Naive B cell (primary cell): ENCODE data around the gene OPN1MW2. TPM values are rescaled to one million over a fixed set of nuclear protein-coding genes. Genes with fewer than 3 reads are reported as not detected.
"Not testable (repeated sequence)": the region's sequence is repeated elsewhere in the genome, so short reads cannot be mapped to it uniquely, and the experiment has no call there.

Experiments
- ATAC-seq, 2 donors: fragments of 150-1000 bp; cut with Tn5 transposase; 2 replicates each; pipeline ENCODE4 v1.10.0; 2021; ENCODE audit warnings: low read depth in 2 of 2, mild to moderate bottlenecking in 2 of 2, moderate library complexity in 2 of 2
- DNase-seq: peaks from one replicate; pipeline ENCODE4 v3.0.0; 2022
- H3K27ac Mint-ChIP-seq, 6 donors: one replicate each; pipeline ENCODE4 v1.8.0; 2020 to 2022; ENCODE audit warnings: mild to moderate bottlenecking in 6 of 6, mixed read lengths in 6 of 6, moderate library complexity in 5 of 6, inconsistent platforms in 2 of 6
- H3K27me3 Mint-ChIP-seq, 3 donors: one replicate each; pipeline ENCODE4 v1.8.0; 2021 to 2022; ENCODE audit warnings: mixed read lengths in 3 of 3, mild to moderate bottlenecking in 1 of 3
- H3K36me3 Mint-ChIP-seq, 2 donors: one replicate each; pipeline ENCODE4 v1.8.0; 2020 to 2022; ENCODE audit warnings: mixed read lengths in 2 of 2, inconsistent platforms in 1 of 2, mild to moderate bottlenecking in 1 of 2
- H3K4me1 Mint-ChIP-seq, 3 donors: one replicate each; pipeline ENCODE4 v1.8.0; 2020 to 2022; ENCODE audit warnings: mixed read lengths in 3 of 3, inconsistent platforms in 1 of 3, mild to moderate bottlenecking in 1 of 3, moderate library complexity in 1 of 3
- H3K4me3 Mint-ChIP-seq, 8 donors: one replicate each; pipeline ENCODE4 v1.8.0; 2020 to 2022; ENCODE audit warnings: mild to moderate bottlenecking in 8 of 8, mixed read lengths in 8 of 8, moderate library complexity in 8 of 8, inconsistent platforms in 2 of 8
- H3K9me3 Mint-ChIP-seq, 7 donors: one replicate each; pipeline ENCODE4 v1.8.0; 2020 to 2022; ENCODE audit warnings: mixed read lengths in 7 of 7, mild to moderate bottlenecking in 5 of 7, inconsistent platforms in 2 of 7, moderate library complexity in 1 of 7
- polyA plus RNA-seq, 6 donors: library from polyadenylated mRNA; unstranded; fragments of 300-500 nt; fragmentation: Illumina TruSeq; gene quantifications; one replicate each; pipeline ENCODE4 v1.2.3, GENCODE V29; 2021; ENCODE audit warnings: low read depth in 6 of 6

OPN1MW2 gene
- polyA plus RNA-seq, 6 donors from 2014 or later = not detected

DNA sequence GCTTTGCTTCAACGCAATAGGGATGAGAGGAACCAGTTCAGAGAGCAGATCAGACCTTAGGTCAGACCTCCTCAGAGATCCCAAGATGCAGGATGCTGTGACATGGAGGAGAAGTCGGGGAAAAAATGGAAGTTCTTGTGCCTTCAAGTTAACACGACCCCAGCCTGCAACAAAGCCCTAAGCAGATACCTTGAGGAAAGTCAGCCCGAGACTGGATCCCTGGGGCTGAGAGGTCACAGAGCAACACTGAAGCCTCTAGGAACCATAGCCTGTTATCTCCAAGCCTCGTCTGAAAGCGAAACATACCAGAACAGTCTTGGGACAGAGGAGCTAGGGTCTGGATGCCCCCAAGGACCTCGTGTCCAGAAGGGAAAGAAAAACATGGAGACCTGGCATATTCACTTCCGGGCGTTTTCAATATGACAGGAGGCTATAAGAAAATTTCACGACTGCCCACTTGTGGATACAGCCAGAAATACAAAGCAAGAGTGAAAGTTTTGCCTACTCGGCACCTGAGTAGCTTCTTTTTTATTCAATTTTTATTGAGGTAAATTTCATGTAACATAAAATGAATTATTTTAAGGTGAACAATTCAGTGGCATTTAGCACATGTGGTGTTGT lies 19.5 kb downstream of the OPN1MW2 start:
- H3K27ac Mint-ChIP-seq, H3K4me3 Mint-ChIP-seq, H3K27me3 Mint-ChIP-seq, DNase-seq, H3K36me3 Mint-ChIP-seq, ATAC-seq, H3K4me1 Mint-ChIP-seq, H3K9me3 Mint-ChIP-seq: not testable (repeated sequence)

DNA sequence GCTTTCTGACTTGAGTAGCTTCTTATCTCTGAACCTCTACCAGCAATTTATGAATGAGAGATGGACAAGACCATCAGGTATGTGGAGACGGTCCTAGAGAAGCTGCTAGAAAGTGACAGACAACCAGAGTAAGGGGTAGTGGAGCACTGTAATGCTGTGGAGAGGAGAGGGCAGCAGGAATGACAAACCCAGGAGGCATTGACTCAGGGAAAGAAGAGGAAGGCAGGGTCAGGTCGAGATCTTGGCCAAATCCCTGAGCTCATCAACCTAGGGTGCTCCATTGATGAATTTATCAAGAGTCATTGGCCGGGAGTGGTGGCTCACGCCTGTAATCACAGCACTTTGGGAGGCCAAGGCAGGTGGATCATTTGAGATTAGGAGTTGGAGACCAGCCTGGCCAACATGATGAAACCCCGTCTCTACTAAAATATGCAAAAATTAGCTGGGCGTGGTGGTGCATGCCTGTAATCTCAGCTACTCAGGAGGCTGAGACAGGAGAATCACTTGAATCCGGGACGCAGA lies 20.5 kb downstream of the OPN1MW2 start:
- ATAC-seq, H3K4me1 Mint-ChIP-seq, H3K36me3 Mint-ChIP-seq, H3K27me3 Mint-ChIP-seq, DNase-seq, H3K4me3 Mint-ChIP-seq, H3K9me3 Mint-ChIP-seq: not testable (repeated sequence)
- peak overlapping the region in 2 of 6 donors; percentile 71 to 82 for H3K27ac Mint-ChIP-seq

DNA sequence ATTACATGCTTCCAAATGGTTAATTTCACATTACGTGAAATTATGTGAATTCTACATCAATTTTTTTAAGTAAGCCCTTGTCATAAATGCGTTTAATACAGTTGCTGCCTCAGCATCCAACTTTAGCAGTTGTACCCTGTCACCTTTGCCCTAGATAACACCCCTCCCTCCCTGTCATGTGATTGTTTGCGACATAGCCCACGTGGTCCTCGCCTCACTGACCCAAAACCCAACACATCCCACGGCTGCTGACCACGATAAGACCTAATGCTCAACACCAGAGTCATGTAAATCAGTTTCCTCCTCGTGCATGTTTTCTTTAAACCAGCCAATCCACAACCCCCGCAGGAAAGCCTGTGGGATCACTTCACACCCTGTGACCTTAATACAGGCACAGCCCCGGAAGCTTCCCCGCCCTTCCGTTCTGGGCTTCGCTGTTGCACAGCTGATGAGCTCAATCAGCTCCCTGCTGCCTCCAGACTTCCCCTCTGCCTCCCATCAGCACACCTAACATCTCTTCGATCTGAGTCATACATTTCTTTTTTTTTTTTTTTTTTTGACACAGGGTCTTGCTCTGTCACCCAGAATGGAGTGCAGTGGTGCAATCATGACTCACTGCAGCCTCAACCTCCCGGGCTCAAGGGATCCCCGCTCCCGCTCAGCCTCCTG lies 28.0 kb downstream of the OPN1MW2 start:
- not testable (repeated sequence) for H3K9me3 Mint-ChIP-seq, H3K4me3 Mint-ChIP-seq, H3K36me3 Mint-ChIP-seq, H3K4me1 Mint-ChIP-seq, H3K27me3 Mint-ChIP-seq
- H3K27ac Mint-ChIP-seq = peak overlapping the region in 1 of 6 donors; percentile 19
- DNase-seq (peak; percentile 50), ATAC-seq (peak; percentile 91 to 92)

DNA sequence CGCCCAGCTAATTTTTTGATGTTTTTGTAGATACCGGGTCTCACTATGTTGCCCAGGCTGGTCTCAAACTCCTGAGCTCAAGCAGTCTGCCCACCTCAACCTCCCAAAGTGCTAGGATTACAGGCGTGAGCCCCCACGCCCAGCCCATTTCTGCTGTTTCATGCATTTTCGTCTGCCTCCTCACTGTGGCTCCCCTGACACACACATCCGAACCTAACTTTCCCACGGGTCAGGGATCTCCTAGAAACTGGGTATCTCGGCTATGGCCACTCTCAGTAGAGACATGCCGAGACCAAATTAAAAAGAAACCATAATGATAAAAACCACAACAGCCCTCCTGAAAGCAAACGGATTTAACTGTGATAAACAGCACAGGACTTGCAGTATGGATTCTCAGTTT lies 28.5 kb downstream of the OPN1MW2 start:
- not testable (repeated sequence) for H3K4me3 Mint-ChIP-seq, H3K4me1 Mint-ChIP-seq, H3K9me3 Mint-ChIP-seq, DNase-seq, H3K36me3 Mint-ChIP-seq, H3K27me3 Mint-ChIP-seq, ATAC-seq
- H3K27ac Mint-ChIP-seq = peak overlapping the region in 1 of 6 donors; percentile 19

DNA sequence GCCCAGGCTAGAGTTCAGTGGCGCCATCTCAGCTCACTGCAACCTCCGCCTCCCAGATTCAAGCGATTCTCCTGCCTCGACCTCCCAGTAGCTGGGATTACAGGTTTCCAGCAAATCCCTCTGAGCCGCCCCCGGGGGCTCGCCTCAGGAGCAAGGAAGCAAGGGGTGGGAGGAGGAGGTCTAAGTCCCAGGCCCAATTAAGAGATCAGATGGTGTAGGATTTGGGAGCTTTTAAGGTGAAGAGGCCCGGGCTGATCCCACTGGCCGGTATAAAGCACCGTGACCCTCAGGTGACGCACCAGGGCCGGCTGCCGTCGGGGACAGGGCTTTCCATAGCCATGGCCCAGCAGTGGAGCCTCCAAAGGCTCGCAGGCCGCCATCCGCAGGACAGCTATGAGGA lies 37.7 kb downstream of the OPN1MW2 start, which contains the start of gene OPN1MW3:
OPN1MW3 (plus strand) TSS at position 301 of the 400 bp plus-strand sequence; CDS start at position 339, 38 bp downstream.
- not testable (repeated sequence) for DNase-seq, H3K27me3 Mint-ChIP-seq, H3K27ac Mint-ChIP-seq, H3K9me3 Mint-ChIP-seq, H3K4me3 Mint-ChIP-seq, H3K36me3 Mint-ChIP-seq, H3K4me1 Mint-ChIP-seq, ATAC-seq

DNA sequence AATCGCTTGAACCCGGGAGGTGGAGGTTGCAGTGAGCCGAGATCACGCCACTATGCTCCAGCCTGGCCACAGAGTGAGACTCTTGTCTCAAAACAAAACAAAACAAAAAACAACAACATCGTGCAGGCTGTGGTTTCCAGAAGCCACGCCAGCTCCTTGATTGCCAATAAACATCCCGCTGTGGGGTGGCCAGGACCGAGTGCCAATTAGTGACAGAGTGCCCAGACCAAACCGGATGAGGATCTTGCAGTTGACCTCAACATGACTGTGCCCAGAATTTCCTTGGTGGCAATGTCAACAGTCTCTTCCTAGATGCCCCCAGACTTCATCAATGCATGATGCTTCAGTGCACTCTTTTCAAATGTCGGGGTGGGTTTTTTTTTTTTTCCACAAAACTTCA lies 39.2 kb downstream of the OPN1MW2 start:
- H3K4me1 Mint-ChIP-seq, H3K27me3 Mint-ChIP-seq, H3K9me3 Mint-ChIP-seq, H3K36me3 Mint-ChIP-seq, H3K27ac Mint-ChIP-seq, H3K4me3 Mint-ChIP-seq, ATAC-seq, DNase-seq: not testable (repeated sequence)

DNA sequence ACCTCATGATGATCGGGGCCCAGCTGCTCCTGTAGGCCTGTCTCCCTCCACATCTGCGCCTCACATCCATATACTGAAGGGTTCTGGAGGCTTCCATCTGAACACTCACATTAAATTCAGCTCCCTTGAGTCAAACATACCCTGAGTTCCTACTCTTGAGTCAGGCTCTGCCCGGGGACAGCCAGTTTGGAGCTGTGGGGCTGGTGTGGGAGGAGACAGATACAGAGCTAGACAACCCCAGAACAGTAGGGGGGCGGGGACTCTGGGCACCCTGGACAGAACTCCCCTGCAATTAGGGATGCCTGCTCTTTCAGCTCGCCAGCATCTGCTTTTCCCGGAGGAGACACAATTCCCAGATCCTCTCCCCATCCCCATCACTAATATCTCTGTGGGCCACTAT lies 43.5 kb downstream of the OPN1MW2 start:
- not testable (repeated sequence) for H3K27me3 Mint-ChIP-seq, H3K36me3 Mint-ChIP-seq, H3K27ac Mint-ChIP-seq, DNase-seq, H3K4me3 Mint-ChIP-seq, H3K9me3 Mint-ChIP-seq, ATAC-seq, H3K4me1 Mint-ChIP-seq

DNA sequence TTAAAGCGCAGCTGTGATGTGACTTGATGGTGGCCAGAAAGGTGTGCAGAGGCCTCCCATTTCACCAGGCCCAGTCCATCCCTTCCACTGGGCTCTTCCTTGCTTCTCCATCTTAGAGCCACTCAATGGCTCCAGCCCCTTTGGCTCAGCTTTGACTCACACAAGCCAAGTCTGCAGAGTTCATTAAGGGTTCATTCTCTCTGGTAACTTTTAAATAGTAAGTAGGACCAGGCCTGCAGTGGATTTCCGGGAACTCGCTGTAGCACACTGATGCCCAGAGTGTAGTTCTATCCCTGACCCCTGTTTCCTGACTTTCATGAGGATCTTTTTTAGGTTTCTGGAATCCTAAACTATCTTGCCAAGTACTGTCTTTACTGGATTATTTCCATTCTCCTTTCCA lies 49.7 kb downstream of the OPN1MW2 start:
- not testable (repeated sequence) for DNase-seq, H3K27ac Mint-ChIP-seq, ATAC-seq, H3K9me3 Mint-ChIP-seq, H3K27me3 Mint-ChIP-seq, H3K4me1 Mint-ChIP-seq, H3K36me3 Mint-ChIP-seq, H3K4me3 Mint-ChIP-seq

Other genes with a start within 250 kb of the OPN1MW2 start
- 10 to 100 TPM in 1 of 6 donors, 1 to 10 TPM in 4, under 1 TPM in 1; 0.22 to 14.0 (median 5.8) TPM for gene HCFC1, start 247.9 kb upstream of the OPN1MW2 start, polyA plus RNA-seq
- 10 to 100 TPM in 2 of 6 donors, 1 to 10 TPM in 4; 5.0 to 13.6 (median 8.1) TPM for gene TMEM187, start 247.0 kb upstream of the OPN1MW2 start, polyA plus RNA-seq
- gene IRAK1, start 199.9 kb upstream of the OPN1MW2 start, polyA plus RNA-seq = 100 to 1,000 TPM in 1 of 6 donors, 10 to 100 TPM in 5; 57.9 to 123 (median 73.9) TPM
- gene MECP2, start 122.0 kb upstream of the OPN1MW2 start, polyA plus RNA-seq = 10 to 100 TPM in 5 of 6 donors, 1 to 10 TPM in 1; 4.5 to 21.0 (median 12.8) TPM
- gene OPN1LW, start 75.5 kb upstream of the OPN1MW2 start, polyA plus RNA-seq = not detected
- not detected for gene OPN1MW, start 37.2 kb upstream of the OPN1MW2 start, polyA plus RNA-seq
- under 1 TPM in 1 of 6 donors, not detected in 5; 0.13 TPM for gene OPN1MW3, start 37.8 kb downstream of the OPN1MW2 start, polyA plus RNA-seq
- not detected for gene TEX28, start 75.4 kb downstream of the OPN1MW2 start, polyA plus RNA-seq
- under 1 TPM in 5 of 6 donors, not detected in 1; 0.27 to 0.57 (median 0.38) TPM for gene TKTL1, start 76.0 kb downstream of the OPN1MW2 start, polyA plus RNA-seq
- gene FLNA, start 154.9 kb downstream of the OPN1MW2 start, polyA plus RNA-seq = 100 to 1,000 TPM in 2 of 6 donors, 10 to 100 TPM in 4; 39.6 to 269 (median 78.3) TPM
- gene EMD, start 159.5 kb downstream of the OPN1MW2 start, polyA plus RNA-seq = 10 to 100 TPM; 25.0 to 29.6 (median 27.2) TPM
- gene RPL10, start 178.6 kb downstream of the OPN1MW2 start, polyA plus RNA-seq = 1,000 to 10,000 TPM; 3,636 to 5,147 (median 4,635) TPM
- 10 to 100 TPM in 5 of 6 donors, 1 to 10 TPM in 1; 9.5 to 23.1 (median 14.3) TPM for gene DNASE1L1, start 189.5 kb downstream of the OPN1MW2 start, polyA plus RNA-seq
- 10 to 100 TPM; 31.6 to 50.2 (median 36.6) TPM for gene TAFAZZIN, start 191.8 kb downstream of the OPN1MW2 start, polyA plus RNA-seq
- 100 to 1,000 TPM in 1 of 6 donors, 10 to 100 TPM in 5; 81.8 to 173 (median 88.7) TPM for gene ATP6AP1, start 208.9 kb downstream of the OPN1MW2 start, polyA plus RNA-seq
- 10 to 100 TPM; 28.4 to 44.3 (median 35.5) TPM for gene GDI1, start 217.4 kb downstream of the OPN1MW2 start, polyA plus RNA-seq
- gene FAM50A, start 224.4 kb downstream of the OPN1MW2 start, polyA plus RNA-seq = 10 to 100 TPM; 23.8 to 35.2 (median 28.2) TPM
- gene PLXNA3, start 238.5 kb downstream of the OPN1MW2 start, polyA plus RNA-seq = 1 to 10 TPM in 3 of 6 donors, under 1 TPM in 3; 0.68 to 1.6 (median 0.99) TPM